HG03354 (cell line): ENCODE data around the gene RERG.

Experiments
- ATAC-seq: cut with Tn5 transposase; IDR thresholded peaks from one replicate; pipeline ENCODE4 v1.9.1; 2021; ENCODE audit warnings: mild to moderate bottlenecking; ENCODE audit not compliant: unreplicated experiment, poor library complexity, severe bottlenecking

RERG gene

DNA sequence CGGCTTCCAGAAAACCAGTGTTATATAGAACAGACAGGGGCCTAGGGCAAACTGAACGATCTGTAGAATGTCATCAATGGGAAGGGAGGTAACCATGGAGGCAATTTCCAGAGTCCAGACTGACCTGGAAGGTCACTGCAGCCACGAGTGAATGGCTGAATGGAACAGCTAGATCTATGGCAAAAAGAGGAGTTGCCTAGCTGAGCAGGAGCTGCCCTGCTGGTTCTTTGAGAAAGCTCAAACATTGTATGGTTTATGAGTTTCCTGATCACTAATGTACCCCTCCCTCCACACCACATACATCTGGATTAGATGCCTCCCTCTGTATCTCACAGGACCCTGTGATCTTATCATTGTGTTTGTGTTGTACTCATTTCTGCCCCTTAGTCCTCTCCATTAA is 1.0 kb upstream of the RERG start:
- no peak for ATAC-seq

DNA sequence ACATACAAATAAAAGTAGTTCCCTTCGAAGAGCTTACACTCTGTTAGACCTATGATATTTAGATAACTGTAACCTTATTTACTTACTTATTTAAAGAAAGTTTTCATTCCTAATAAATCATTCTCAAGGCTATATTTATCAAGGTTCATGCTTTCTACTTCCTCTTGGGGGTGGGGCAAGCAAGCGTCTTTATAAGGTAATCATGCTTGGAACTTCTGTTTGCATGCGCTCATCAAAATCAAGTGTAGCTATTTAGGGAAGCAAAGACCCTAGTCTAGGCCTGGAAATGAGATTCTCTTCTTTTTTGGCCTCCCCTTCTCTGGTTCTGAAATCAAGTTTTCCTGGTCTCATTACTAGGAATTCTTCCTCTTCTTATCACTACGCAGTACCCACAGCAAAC is 766 bp downstream of the RERG start:
- no peak for ATAC-seq

DNA sequence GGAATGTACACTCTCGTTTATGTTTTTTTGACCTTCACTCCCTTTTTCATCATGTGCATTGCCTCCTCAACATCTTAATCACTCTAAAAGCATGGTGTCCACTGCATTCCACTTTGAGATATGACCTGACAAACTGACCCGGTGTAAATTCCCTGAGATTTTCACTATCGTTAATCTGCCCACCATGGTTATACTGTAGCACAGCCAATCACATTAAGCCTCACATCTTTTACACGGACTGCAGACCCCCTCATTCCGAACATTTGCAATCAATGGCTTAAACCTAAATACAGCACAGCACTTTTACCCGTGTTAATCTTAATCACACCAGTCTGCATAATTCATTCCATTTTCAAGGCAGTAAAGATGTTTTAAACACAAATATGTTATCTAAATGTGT is 2.4 kb downstream of the RERG start:
- no peak for ATAC-seq

DNA sequence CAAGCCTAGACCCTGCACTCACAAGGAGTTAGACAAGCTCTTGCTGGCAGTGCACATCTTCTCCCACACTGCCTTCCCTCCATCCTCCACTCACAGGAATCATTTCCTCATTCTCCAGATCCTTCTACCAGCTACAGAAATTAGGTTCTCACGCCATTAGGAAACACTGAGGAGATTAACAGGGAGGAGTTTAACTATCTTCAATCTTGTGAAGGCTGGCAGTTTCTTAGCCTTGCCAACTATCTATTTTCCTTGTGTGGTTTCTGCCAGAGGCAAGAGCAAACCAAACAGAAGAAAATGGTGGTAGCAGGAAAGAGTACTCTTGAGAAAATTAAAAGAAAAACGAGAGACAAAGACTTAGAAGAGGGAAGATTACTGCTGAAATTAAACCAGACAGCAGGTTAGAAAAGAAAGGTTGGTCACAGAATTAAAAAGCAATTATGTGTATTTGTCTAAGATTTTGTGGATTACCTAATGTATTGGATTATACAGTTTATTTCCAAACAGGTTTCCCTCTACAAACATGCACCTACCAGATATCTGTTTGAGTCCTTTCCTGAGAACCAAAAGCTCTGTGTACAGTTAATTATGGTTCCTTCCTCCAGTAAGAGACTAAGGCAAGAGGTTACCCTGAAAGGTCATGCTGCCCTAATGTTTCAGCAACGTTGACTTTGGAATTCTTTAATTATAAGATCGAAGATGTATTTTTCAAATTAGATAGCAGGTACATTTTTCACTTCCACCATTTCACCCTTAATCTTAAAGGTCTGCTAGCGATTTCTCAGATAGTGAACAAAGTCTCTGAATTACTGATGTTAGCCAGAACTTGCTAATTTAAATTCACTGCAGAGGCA is 5.0 kb downstream of the RERG start:
- no peak for ATAC-seq

DNA sequence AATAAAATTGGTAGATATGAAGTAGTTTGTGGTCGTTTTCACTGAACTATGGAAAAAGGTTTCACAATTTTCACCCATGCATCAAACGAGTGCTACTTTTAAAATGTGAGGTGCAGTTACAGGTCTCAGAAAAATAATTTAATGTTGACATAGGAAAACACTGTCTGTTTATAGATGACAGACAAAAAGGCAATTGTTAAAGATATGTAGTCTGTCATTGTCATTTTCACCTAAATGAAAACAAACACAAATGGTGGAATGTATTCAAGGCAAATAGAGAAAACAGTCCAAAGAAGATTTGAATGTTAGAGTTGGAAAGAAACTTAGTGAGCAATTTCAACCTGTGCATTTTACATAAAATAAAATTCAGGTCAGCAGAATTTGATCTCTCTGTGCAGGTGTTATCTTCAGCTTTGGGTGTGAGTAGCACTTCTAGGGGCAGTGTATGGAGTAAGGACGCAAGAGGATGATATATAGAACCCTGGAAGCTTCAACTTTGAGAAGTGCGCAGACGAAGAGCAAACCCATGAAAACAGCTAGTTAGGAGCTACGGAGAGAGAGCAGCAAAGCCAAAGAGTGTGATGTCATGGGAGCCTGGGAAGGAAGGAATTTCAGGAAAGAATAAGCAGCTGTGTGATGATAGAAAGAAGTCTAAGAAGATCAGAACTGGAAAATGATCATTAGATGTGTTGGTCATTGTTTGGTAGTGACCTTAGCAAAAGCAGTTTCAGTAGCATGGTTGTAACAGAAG is 6.2 kb downstream of the RERG start:
- ATAC-seq, result no peak

DNA sequence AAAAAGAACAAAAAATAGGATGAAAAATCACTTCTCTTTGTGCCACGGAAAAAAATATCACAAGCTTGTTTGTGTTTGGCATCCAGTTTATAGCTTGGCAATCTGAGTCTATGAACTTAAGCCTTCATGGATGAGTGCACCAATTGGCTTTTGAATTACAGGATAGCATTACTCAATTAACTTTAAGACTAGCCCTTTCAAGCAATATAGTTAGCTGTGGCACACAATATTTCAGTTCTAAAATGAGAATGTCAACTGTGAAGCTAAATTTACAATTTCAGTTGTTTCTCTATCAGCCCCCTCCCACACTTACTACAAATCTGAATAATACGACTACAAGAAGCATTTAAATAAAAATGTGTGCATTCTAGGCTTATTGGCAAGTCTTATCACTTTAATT is 8.3 kb downstream of the RERG start:
- ATAC-seq, result no peak

DNA sequence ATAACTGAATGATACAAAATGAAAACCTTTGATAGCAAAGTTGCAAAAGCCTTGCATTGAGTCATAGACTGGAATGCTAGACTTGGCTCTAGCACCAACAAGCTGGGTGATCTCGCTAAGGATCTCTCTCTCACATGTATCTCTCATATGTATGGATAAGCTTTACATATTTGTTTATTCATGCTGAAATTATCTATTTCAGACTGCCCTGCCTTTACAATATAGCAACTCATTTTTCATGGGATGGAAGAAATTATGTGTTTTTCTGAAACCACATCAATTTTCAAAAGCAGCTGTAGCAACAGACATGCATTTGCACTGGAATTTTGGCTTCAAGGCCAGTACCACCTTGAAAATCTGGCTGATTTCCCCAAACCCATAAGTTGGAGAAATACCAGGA is 11.4 kb downstream of the RERG start:
- no peak for ATAC-seq

DNA sequence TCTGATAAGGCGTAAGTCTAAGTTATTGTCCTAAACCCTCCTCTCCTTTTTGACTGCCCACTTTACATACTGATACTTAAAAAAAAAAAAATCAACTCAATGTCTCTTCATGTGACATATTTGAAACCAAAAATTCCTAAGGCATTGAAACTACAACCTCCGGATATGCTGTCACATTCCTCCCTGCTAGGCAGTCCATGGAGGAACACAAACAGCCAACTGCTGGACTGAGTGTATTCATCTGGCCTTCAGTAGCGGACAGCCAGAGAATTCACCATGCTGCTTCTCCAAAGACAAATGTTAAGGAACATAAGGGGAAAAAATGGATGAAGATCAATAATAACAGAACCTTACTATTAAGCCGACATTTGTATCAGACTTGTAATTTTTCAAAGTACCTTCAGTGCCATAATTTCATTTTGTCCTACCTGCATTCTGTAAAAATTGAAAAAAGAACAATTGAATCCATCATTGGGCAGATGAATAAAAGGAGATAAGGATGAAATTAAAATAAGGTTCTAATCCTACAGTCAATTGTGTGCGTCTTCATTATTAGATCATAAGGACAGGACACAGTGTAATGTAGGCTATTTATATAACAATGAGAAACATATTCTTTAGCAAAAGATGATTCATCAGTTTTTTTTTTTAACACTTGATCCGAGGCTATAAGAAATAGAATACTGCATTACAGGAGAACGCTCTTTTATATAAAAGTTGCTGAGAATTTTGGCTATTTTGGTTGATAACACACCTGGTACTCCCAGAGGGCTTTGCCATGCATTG is 12.2 kb downstream of the RERG start:
- ATAC-seq, result no peak

DNA sequence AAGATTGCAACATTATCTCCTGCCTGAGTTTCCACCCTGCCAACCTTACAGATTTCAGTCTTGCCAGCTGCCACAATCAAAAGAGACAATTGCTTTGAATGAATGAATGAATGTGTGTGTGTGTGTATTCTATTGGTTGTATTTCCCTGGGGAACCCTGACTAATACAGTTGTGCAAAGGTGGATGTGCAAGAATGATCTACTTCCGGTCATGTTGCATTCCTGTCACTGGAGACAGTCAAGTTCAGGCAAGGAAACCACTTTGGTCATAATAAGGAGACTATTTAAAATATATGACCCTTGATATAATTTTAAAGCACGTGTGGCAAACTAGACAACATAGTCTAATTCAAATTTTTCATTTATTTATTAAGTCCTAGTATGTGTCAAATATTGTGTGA is 13.1 kb downstream of the RERG start:
- no peak for ATAC-seq

DNA sequence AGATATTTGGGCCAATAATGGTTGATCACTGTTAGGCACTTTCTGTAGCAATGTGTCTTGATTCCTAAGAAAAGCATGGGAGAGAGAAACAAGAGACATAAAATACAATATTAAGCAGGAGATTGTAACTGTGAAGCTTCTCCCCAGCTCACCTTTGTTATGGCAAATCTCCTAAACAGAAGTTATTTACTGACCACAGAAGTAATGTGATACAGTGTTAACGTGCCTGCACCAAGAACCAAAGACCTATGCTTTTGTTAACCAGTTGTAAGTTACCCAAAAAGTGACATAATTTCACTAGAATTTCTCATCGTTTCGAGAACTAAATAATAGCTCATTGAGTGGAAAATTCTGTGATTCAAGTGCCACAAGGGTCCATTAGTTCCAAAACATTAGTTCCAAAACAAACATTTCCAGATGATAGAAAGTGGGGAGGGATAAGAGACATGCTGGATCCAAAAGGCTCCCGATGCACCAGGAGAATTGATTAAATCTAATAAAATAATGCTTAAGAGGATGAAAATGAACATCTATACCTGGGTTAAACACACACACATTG is 14.3 kb downstream of the RERG start:
- no peak for ATAC-seq

DNA sequence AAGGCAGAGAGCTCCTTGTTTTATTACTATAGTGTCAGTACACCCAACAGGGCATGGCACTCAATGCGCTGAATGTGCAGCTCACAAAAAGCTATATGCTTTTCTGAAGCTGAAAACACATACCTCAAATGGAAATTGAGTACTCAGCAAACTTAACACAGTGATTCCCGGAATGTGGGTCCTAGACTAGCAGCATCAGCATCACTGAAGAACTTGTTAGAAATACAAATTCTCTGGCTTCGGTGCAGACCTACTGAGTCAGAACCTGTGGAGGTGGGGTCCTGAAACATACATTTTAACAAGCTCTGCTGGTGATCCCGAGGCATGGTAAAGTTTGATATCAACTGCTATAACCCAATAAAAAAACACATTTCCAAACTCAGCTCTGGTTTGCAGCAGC is 14.9 kb downstream of the RERG start:
- no peak for ATAC-seq

DNA sequence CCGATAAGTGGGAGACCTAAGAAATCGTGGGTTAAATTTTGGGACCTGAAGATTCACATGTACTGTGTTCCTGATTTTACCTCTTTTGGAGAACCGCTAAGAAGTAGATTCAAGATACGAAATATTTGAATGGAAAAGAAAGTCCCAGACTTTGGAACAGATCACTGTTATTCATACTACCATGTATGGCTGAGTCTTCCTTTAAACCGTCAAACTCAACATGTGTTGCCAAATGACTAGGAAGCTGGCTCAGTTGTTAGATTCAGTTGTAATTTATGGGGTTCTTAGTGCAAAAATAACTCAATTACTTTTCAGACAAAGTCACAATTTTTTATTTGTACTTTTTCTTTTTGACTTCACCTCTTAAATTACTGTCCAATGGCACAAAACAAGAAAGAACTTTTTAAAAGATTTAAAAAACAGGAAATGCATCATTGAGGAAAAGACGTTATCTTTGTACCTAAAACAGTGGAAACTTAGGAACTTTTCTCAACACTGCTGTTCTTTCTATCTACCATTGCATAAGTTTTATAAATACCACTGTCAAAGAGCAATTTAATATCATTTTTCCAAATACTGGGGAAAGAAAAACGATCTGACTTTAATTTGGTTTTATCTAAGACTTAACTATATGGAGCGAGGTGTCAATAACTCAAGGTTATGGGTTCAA is 15.7 kb downstream of the RERG start:
- no peak for ATAC-seq

DNA sequence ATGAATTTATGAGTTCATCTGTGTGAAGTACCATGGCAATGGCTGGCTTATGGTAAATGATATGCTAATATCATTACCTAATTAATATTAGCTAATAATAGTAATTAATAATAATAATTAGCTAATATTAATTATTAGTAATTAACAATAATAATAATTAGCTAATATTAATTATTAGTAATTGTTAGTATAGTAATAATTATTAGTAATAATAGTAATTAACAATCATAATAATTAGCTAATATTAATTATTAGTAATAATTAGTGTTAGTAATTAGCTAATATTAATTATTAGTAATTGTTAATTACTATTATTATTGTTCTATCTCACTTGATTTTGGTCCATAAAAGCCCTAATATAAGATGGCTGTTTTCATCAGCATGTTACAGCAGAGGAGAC is 19.8 kb downstream of the RERG start:
- no peak for ATAC-seq

DNA sequence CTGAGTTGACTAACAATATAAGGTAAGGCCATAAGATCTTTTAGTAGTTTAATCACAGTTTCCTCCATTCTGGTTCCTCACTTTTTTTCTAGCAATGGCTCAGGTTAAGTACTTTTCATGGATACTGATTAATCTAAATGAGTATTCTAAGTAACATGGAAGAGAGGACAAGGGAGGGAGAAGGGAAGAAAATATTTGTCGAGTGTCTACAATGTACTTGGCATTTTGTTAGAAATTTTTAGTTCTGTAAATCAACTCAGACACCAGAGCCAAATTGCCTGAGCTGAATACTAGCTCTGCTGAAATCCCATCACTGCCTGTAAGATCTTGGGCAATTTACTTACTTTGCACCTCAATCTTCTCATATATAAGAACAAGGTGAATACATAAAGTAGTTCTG is 20.2 kb downstream of the RERG start:
- ATAC-seq, result no peak

DNA sequence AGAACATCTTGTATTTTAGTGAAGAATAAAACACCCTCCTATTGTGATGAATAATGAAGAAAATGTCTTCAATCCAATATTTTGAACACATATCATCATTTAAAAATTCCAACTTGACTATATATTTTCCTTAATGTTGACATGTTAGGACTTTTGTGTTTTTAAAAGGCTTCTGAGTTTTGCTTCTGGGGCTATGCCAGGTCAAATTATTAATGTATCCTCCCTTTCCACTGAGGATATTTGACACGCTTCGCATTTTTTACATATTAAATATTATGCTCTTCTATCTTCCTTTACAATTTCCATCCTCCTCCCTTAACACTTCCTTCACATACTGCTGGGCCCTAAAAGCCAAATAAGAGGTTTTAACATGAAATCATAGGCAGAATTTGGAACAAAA is 20.6 kb downstream of the RERG start:
- ATAC-seq, result no peak

DNA sequence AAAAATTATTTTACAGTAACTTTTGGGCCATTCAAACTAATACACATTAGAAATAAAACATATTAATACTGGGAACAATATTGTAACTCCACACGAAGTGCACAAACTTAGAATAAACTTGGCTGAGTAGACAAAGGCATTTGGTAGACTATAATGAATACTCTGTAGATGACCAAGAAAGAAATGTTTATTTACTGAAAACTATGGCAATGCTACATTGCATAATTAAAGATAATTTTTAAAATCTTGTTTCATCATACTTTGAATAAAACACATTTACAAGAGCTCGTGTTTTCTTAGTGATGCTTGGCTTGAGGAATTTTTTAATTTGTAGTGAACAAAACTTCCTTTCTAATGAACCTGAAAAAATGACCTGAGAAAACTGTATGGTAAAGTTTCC is 21.3 kb downstream of the RERG start:
- no peak for ATAC-seq

DNA sequence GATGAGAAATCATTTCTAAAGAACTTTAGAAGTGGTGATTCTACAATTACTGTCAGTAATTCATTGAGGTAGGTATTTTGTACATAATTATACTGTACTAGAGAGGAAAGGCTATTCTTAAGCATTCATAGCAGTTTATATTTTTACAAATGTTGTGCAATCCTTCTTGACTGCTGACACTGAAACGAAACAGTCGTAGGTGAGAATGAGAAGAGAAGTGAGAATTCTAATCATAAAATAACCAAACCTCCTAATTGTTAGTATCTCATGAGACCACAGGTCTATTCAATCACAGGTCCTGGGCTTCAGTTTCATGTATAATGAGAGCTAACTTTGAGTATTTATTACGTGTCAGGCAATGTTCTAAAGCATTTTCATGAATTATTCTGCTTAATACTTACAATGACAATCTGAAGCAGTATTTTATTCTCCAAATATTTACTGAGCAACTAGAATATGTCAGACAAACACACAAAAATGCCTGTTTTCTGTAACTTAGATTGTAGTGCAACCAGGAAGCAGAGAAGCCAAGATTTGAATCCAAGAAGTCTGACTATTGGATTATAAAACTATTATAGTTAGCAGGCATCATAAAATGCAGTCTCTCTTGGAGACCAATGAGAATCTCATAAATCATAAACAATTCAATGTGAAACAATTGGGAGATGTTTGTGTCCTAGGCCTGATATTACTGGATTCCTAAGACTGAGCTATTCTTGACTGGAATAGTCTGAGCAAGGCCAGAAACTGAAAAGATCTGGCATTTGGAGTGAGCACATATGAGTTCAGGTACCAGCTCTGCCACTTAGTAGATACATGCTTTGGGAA is 24.3 kb downstream of the RERG start:
- ATAC-seq, result no peak

DNA sequence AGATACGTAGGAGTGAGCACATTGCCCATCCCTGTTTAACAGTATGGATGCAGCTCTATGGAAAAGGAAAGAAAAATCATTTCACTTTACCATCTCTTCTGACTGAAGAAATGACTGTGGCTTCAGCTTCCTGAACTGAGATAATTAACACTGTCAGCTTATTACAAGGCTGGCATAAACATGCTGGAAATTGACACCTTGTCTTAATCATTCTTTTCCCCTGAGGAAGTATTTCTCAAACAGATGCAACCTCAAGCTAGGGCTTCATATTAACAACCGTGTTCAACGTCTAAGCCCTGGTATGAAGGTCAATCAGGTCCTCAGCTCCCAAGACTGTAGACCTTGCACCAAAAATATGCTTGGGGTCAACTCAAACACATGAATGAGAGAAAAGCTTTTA is 25.0 kb downstream of the RERG start:
- no peak for ATAC-seq
